Hepatocyte (in vitro differentiated cells): ENCODE results near the gene DNLZ. TPM values are rescaled to one million over a fixed set of nuclear protein-coding genes. Genes with fewer than 3 reads are reported as not detected.

Experiments used
- DNase-seq: peaks from one replicate; pipeline ENCODE4 v3.0.0-alpha.2; 2016; ENCODE audit warnings: low spot score
- H2AFZ ChIP-seq: fragments of 200-600 bp; sonication (generic); 2 replicates; pipeline ENCODE4 v1.6.0; 2016; ENCODE audit warnings: antibody characterized with exemption, mild to moderate bottlenecking
- H3K27ac ChIP-seq: fragments of 200-600 bp; sonication (generic); 2 replicates; pipeline ENCODE4 v1.5.1; 2016; ENCODE audit warnings: mild to moderate bottlenecking
- H3K27me3 ChIP-seq: fragments of 200-600 bp; sonication (generic); 2 replicates; pipeline ENCODE4 v1.6.1; 2016
- H3K36me3 ChIP-seq: fragments of 200-600 bp; sonication (generic); replicated peaks from 2 replicates; pipeline ENCODE4 v1.5.1; 2016; ENCODE audit warnings: low read depth; ENCODE audit not compliant: insufficient read depth
- H3K4me1 ChIP-seq: fragments of 200-600 bp; sonication (generic); 2 replicates; pipeline ENCODE4 v1.5.1; 2016; ENCODE audit warnings: mild to moderate bottlenecking, moderate library complexity; ENCODE audit not compliant: insufficient read depth
- H3K4me2 ChIP-seq: fragments of 200-600 bp; sonication (generic); 2 replicates; pipeline ENCODE4 v1.6.0; 2016
- H3K4me3 ChIP-seq: fragments of 200-600 bp; sonication (generic); 2 replicates; pipeline ENCODE4 v1.5.1; 2016; ENCODE audit warnings: mild to moderate bottlenecking
- H3K79me2 ChIP-seq: fragments of 200-600 bp; sonication (generic); 2 replicates; pipeline ENCODE4 v1.6.0; 2017; ENCODE audit warnings: mild to moderate bottlenecking
- H3K9me2 ChIP-seq: fragments of 200-600 bp; sonication (generic); replicated peaks from 2 replicates; pipeline ENCODE4 v1.6.0; 2017; ENCODE audit warnings: mild to moderate bottlenecking; ENCODE audit not compliant: insufficient read depth
- H3K9me3 ChIP-seq: fragments of 200-600 bp; sonication (generic); 2 replicates; pipeline ENCODE4 v1.5.1; 2016; ENCODE audit warnings: low read depth, mild to moderate bottlenecking
- H4K20me1 ChIP-seq: fragments of 200-600 bp; sonication (generic); 2 replicates; pipeline ENCODE4 v1.6.0; 2016; ENCODE audit warnings: mild to moderate bottlenecking; ENCODE audit not compliant: insufficient read depth, poor library complexity, severe bottlenecking
- EZH2 ChIP-seq: fragments of 200-600 bp; sonication (generic); IDR thresholded peaks from 2 replicates; pipeline ENCODE4 v1.6.1; 2016; ENCODE audit warnings: antibody characterized with exemption, mild to moderate bottlenecking, borderline replicate concordance
- EZH2phosphoT487 ChIP-seq: fragments of 200-600 bp; sonication (generic); IDR thresholded peaks from one replicate; pipeline ENCODE4 v1.6.1; 2018; ENCODE audit warnings: antibody characterized with exemption, mild to moderate bottlenecking, low read depth, moderate library complexity; ENCODE audit not compliant: unreplicated experiment, severe bottlenecking
- WGBS: methylation state at CpG from one replicate; pipeline ENCODE4 v1.1.6; 2016; ENCODE audit warnings: low lambda C conversion rate; ENCODE audit errors: missing lambda C conversion rate; 5-methylcytosine and 5-hydroxymethylcytosine counted together
- polyA plus RNA-seq: library from polyadenylated mRNA; unstranded; fragments of >200 nt; fragmentation: Nextera tagmentation; extraction: Ambion mirVana; gene quantifications from 2 replicates; pipeline ENCODE4 v1.2.1, GENCODE V29; 2016
- total RNA-seq: library from RNA; depleted of rRNA; stranded (reverse); fragments of >200 nt; gene quantifications from 2 replicates; pipeline ENCODE4 v1.2.3, GENCODE V29; 2014
- TF ChIP-seq, protein P1 (sequence below): fragments of 200-600 bp; sonication (generic); IDR thresholded peaks from 2 replicates; pipeline ENCODE4 v1.5.1; 2016; ENCODE audit warnings: antibody characterized with exemption, mild to moderate bottlenecking; ENCODE audit not compliant: poor library complexity

DNLZ gene
- total and polyA plus RNA-seq, 2 experiments from 2014 or later = 21.5 to 24.3 TPM

GRCh38 chr9:136312009-136312375, 51.6 kb downstream of the DNLZ start:
- H2AFZ ChIP-seq = no peak overlapping the region
- no peaks in the 10 kb centered on the region for H3K36me3 ChIP-seq
- H3K27me3 ChIP-seq = no peaks in the 10 kb centered on the region
- WGBS = 84% methylated on average over 10 of the region's 10 CpGs
- no peaks in the 10 kb centered on the region for H4K20me1 ChIP-seq
- no peaks in the 10 kb centered on the region for H3K9me3 ChIP-seq
- no peak overlapping the region for H3K4me3 ChIP-seq
- no peak for TF ChIP-seq EZH2phosphoT487
- TF ChIP-seq, protein P1, sequence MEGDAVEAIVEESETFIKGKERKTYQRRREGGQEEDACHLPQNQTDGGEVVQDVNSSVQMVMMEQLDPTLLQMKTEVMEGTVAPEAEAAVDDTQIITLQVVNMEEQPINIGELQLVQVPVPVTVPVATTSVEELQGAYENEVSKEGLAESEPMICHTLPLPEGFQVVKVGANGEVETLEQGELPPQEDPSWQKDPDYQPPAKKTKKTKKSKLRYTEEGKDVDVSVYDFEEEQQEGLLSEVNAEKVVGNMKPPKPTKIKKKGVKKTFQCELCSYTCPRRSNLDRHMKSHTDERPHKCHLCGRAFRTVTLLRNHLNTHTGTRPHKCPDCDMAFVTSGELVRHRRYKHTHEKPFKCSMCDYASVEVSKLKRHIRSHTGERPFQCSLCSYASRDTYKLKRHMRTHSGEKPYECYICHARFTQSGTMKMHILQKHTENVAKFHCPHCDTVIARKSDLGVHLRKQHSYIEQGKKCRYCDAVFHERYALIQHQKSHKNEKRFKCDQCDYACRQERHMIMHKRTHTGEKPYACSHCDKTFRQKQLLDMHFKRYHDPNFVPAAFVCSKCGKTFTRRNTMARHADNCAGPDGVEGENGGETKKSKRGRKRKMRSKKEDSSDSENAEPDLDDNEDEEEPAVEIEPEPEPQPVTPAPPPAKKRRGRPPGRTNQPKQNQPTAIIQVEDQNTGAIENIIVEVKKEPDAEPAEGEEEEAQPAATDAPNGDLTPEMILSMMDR = no peak
- no peak for TF ChIP-seq EZH2
- H3K9me2 ChIP-seq = no peaks in the 10 kb centered on the region
- H3K4me1 ChIP-seq = no peaks in the 10 kb centered on the region
- no peaks in the 10 kb centered on the region for H3K79me2 ChIP-seq
- H3K4me2 ChIP-seq = peak overlapping the region; percentile 60
- DNase-seq = no peak
- peak overlapping the region; percentile 48 for H3K27ac ChIP-seq

DNA sequence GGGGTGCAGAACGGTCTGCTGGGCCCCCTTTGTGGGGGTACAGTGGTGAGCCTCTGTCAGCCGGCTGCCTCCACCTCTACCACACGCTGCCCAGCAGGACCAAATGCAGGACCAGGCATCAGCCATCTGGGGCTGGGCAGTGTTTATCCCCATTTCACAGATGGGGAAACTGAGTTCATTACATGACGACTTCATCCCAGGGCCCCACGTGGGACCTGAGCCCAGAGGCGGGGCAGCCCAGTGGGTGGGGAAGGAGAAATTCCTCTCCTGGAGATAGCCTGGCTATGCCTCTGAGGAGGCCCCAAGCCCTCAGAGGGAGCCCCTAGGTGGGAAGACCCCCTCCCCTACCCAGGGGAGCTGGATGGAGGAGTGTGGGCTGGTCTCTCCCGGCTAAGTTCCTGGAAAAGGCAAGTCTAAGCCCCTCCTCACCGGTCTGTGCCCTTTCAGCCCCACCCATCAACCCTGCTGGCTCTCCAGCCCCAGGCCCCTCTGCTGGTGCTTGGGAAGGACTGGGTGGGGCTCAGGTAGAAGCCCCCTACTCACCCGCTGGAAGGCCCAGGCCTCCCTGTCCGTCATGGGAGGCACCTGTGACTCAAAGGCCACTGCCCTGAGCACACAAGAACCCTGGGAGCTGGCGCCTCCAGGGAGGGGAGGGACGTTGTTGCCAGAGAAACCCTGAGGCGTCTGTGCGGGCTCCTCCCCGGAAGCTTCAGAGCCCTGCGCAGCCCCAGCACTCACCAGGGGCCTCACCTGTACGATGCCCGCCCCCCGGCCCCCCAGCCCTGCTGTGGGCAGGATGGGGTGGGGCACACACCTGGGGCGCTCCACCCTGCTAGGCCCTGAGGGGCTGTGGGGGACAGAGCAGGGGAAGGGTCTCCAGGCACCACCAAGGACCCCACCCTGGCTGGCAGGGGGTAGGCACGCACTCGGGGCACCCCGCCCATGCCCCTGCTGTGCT, 52.2 kb downstream of the DNLZ start:
- H3K4me1 ChIP-seq = no peaks in the 10 kb centered on the region
- H3K4me3 ChIP-seq = no peak overlapping the region
- peak overlapping the region; percentile 75 for H3K27ac ChIP-seq
- peak; percentile 84 for DNase-seq
- H4K20me1 ChIP-seq = no peaks in the 10 kb centered on the region
- no peaks in the 10 kb centered on the region for H3K27me3 ChIP-seq
- no peaks in the 10 kb centered on the region for H3K79me2 ChIP-seq
- H3K36me3 ChIP-seq = no peaks in the 10 kb centered on the region
- no peak overlapping the region for H2AFZ ChIP-seq
- no peaks in the 10 kb centered on the region for H3K9me3 ChIP-seq
- 76% methylated on average over 16 of the region's 23 CpGs for whole genome bisulfite sequencing
- no peaks in the 10 kb centered on the region for H3K9me2 ChIP-seq
- H3K4me2 ChIP-seq = peak overlapping the region; percentile 60
- TF ChIP-seq, protein P1 = no peak
- TF ChIP-seq EZH2 (no peak), EZH2phosphoT487 (no peak)

GRCh38 chr9:136310273-136311030, 53.1 kb downstream of the DNLZ start:
- 84% methylated on average over 28 of the region's 28 CpGs for WGBS
- Histone ChIP-seq H2AFZ (no peak overlapping the region), H3K9me3 (no peaks in the 10 kb centered on the region), H3K4me3 (no peak overlapping the region), H3K9me2 (no peaks in the 10 kb centered on the region), H3K36me3 (no peaks in the 10 kb centered on the region), H3K4me2 (peak overlapping the region; percentile 60), H4K20me1 (no peaks in the 10 kb centered on the region), H3K27me3 (no peaks in the 10 kb centered on the region), H3K27ac (peak overlapping the region; percentile 75), H3K79me2 (no peaks in the 10 kb centered on the region), H3K4me1 (no peaks in the 10 kb centered on the region)
- DNase-seq = peak; percentile 55
- TF ChIP-seq, protein P1 = no peak
- no peak for TF ChIP-seq EZH2
- TF ChIP-seq EZH2phosphoT487 = no peak
